H1 (cell line): ENCODE results near the gene SIK3. TPM values are rescaled to one million over a fixed set of nuclear protein-coding genes. Genes with fewer than 3 reads are reported as not detected.

ENCODE experiments used
- BACH1 ChIP-seq: IDR thresholded peaks from 2 replicates; pipeline ENCODE4 v1.6.1; 2012; ENCODE audit warnings: low read length, improper control_type of control experiment
- HDAC2 ChIP-seq, 2 experiments: fragments of 300-600 bp in 1 of 2; sonication (generic) in 1 of 2; IDR thresholded peaks; 2 replicates each; pipeline ENCODE4 v1.6.1; 2011 to 2012; ENCODE audit warnings: low read depth in 2 of 2, low read length in 2 of 2, mild to moderate bottlenecking in 2 of 2, moderate library complexity in 2 of 2, borderline replicate concordance in 1 of 2, inconsistent platforms in 1 of 2
- KDM1A ChIP-seq: fragments of 200-600, 300-600 bp; sonication (generic); IDR thresholded peaks from 2 replicates; pipeline ENCODE4 v1.7.1; 2016; ENCODE audit warnings: mild to moderate bottlenecking, low read length, borderline replicate concordance
- RAD21 ChIP-seq, 2 experiments: IDR thresholded peaks in 1 of 2; conservative IDR thresholded peaks in 1 of 2; 2 replicates each; pipeline ENCODE4 v1.6.1; 2011; ENCODE audit warnings: low read depth in 2 of 2, low read length in 2 of 2, improper control_type of control experiment in 1 of 2, inconsistent platforms in 1 of 2, mild to moderate bottlenecking in 1 of 2, moderate library complexity in 1 of 2
- polyA plus RNA-seq, 7 experiments: library from polyadenylated mRNA; depleted of rRNA in 3 of 7; stranded (reverse) in 5 of 7; unstranded in 2 of 7; fragments of >200 nt in 5 of 7; fragments of 200-250 nt in 2 of 7; gene quantifications; 1 replicate in 5 of 7; 2 replicates in 1 of 7; 4 replicates in 1 of 7; pipeline versions ENCODE4 v1.2.1 to v1.2.3, GENCODE V29; 2011 to 2013; ENCODE audit warnings: missing spikeins in 2 of 7, mixed read lengths in 2 of 7
- total RNA-seq: library from RNA; stranded (reverse); fragmentation: NEBNext Ultra II Directional; extraction: Animal tissue kit (Norgen Biotek cat#: 25700); gene quantifications from 2 replicates; pipeline ENCODE4 v1.2.1, GENCODE V29; 2021
- TF ChIP-seq, protein P1 (sequence below): fragments of 300-600 bp; sonication (generic); IDR thresholded peaks from 2 replicates; pipeline ENCODE4 v1.7.1; 2012; ENCODE audit warnings: low read length, moderate library complexity, mild to moderate bottlenecking, inconsistent platforms; ENCODE audit not compliant: insufficient replicate concordance

The SIK3 gene
- total and polyA plus RNA-seq, 2 of the 8 experiments (the other 6 are each of a cell fraction or from before 2014, with no cell fraction given): 19.9 to 32.1 TPM

DNA sequence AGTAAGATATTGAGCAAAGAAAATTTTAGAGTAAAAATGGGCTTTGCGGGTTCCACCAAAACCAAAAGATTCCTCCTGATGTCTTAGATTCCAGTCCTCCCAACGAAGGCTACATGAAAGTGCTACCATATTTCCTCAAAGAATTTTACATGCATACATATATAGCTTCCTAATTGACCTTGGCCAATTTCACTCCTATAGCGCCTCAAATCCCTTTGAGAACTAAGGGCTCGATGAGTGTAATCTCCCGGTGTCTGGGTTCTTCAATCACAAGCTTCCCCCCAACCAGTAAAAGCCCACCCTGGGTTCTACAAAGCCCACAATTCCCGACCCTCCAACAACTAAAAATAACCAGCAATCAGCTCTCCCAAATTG is 1.2 kb downstream of the SIK3 start (continued):
- TF ChIP-seq, protein P1, sequence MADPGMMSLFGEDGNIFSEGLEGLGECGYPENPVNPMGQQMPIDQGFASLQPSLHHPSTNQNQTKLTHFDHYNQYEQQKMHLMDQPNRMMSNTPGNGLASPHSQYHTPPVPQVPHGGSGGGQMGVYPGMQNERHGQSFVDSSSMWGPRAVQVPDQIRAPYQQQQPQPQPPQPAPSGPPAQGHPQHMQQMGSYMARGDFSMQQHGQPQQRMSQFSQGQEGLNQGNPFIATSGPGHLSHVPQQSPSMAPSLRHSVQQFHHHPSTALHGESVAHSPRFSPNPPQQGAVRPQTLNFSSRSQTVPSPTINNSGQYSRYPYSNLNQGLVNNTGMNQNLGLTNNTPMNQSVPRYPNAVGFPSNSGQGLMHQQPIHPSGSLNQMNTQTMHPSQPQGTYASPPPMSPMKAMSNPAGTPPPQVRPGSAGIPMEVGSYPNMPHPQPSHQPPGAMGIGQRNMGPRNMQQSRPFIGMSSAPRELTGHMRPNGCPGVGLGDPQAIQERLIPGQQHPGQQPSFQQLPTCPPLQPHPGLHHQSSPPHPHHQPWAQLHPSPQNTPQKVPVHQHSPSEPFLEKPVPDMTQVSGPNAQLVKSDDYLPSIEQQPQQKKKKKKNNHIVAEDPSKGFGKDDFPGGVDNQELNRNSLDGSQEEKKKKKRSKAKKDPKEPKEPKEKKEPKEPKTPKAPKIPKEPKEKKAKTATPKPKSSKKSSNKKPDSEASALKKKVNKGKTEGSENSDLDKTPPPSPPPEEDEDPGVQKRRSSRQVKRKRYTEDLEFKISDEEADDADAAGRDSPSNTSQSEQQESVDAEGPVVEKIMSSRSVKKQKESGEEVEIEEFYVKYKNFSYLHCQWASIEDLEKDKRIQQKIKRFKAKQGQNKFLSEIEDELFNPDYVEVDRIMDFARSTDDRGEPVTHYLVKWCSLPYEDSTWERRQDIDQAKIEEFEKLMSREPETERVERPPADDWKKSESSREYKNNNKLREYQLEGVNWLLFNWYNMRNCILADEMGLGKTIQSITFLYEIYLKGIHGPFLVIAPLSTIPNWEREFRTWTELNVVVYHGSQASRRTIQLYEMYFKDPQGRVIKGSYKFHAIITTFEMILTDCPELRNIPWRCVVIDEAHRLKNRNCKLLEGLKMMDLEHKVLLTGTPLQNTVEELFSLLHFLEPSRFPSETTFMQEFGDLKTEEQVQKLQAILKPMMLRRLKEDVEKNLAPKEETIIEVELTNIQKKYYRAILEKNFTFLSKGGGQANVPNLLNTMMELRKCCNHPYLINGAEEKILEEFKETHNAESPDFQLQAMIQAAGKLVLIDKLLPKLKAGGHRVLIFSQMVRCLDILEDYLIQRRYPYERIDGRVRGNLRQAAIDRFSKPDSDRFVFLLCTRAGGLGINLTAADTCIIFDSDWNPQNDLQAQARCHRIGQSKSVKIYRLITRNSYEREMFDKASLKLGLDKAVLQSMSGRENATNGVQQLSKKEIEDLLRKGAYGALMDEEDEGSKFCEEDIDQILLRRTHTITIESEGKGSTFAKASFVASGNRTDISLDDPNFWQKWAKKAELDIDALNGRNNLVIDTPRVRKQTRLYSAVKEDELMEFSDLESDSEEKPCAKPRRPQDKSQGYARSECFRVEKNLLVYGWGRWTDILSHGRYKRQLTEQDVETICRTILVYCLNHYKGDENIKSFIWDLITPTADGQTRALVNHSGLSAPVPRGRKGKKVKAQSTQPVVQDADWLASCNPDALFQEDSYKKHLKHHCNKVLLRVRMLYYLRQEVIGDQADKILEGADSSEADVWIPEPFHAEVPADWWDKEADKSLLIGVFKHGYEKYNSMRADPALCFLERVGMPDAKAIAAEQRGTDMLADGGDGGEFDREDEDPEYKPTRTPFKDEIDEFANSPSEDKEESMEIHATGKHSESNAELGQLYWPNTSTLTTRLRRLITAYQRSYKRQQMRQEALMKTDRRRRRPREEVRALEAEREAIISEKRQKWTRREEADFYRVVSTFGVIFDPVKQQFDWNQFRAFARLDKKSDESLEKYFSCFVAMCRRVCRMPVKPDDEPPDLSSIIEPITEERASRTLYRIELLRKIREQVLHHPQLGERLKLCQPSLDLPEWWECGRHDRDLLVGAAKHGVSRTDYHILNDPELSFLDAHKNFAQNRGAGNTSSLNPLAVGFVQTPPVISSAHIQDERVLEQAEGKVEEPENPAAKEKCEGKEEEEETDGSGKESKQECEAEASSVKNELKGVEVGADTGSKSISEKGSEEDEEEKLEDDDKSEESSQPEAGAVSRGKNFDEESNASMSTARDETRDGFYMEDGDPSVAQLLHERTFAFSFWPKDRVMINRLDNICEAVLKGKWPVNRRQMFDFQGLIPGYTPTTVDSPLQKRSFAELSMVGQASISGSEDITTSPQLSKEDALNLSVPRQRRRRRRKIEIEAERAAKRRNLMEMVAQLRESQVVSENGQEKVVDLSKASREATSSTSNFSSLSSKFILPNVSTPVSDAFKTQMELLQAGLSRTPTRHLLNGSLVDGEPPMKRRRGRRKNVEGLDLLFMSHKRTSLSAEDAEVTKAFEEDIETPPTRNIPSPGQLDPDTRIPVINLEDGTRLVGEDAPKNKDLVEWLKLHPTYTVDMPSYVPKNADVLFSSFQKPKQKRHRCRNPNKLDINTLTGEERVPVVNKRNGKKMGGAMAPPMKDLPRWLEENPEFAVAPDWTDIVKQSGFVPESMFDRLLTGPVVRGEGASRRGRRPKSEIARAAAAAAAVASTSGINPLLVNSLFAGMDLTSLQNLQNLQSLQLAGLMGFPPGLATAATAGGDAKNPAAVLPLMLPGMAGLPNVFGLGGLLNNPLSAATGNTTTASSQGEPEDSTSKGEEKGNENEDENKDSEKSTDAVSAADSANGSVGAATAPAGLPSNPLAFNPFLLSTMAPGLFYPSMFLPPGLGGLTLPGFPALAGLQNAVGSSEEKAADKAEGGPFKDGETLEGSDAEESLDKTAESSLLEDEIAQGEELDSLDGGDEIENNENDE: no peak
- TF ChIP-seq KDM1A: no peak
- TF ChIP-seq RAD21 (IDR thresholded peaks at IDR 0.05 in 1 of 2, conservative IDR thresholded peaks at IDR 0.05 in 1 of 2; ENCODE audit: low read depth in 2 of 2, low read length in 2 of 2): no peak
- TF ChIP-seq BACH1: no peak
- no peak for TF ChIP-seq HDAC2 (IDR thresholded peaks at IDR 0.05; ENCODE audit: borderline replicate concordance in 1 of 2, low read depth in 2 of 2, low read length in 2 of 2)
